Brain microvascular endothelial cell (primary cell): Measurements from ENCODE around the gene BICRA.

Experiments used
- DNase-seq: peaks from one replicate; pipeline ENCODE4 v3.0.0-alpha.2; 2020
- H3K27ac ChIP-seq: fragments of 250-450 bp; sonication (Bioruptor Pico); 2 replicates; pipeline ENCODE4 v1.5.1; 2020; ENCODE audit warnings: mild to moderate bottlenecking, moderate library complexity
- H3K27me3 ChIP-seq: fragments of 250-450 bp; sonication (Bioruptor Pico); replicated peaks from 2 replicates; pipeline ENCODE4 v1.5.1; 2020; ENCODE audit warnings: mild to moderate bottlenecking
- H3K36me3 ChIP-seq: fragments of 250-450 bp; sonication (Bioruptor Pico); replicated peaks from 2 replicates; pipeline ENCODE4 v1.5.1; 2020; ENCODE audit warnings: mild to moderate bottlenecking
- H3K4me3 ChIP-seq: 2 replicates; pipeline ENCODE4 v1.5.1; 2011; ENCODE audit warnings: low read depth, mild to moderate bottlenecking, control low read depth, low read length, moderate library complexity
- CTCF ChIP-seq: IDR thresholded peaks from 2 replicates; pipeline ENCODE4 v1.5.1; 2011; ENCODE audit warnings: low read depth, mild to moderate bottlenecking, moderate library complexity, low read length, control low read depth, inconsistent platforms; ENCODE audit errors: missing control alignments
- in situ Hi-C: cut with HindIII; loops from 2 replicates; pipeline ENCODE4 v1.10.0; 2017; ENCODE audit warnings: low sequenced_read_pairs, low pct_ligation_motif_present

Gene BICRA

GRCh38 chr19:47614559-47614958 lies 5.6 kb downstream of the BICRA start:
- Histone ChIP-seq H3K36me3 (peaks cover 9% of the 10 kb centered on the region), H3K4me3 (no peak overlapping the region), H3K27me3 (no peaks in the 10 kb centered on the region), H3K27ac (no peak overlapping the region)
- no peak for TF ChIP-seq CTCF
- DNase-seq: no peak
- in situ Hi-C loops: no loop called here

GRCh38 chr19:47615230-47615629 lies 6.3 kb downstream of the BICRA start:
- no peak for DNase-seq
- Histone ChIP-seq H3K27ac (no peak overlapping the region), H3K36me3 (peaks cover 9% of the 10 kb centered on the region), H3K27me3 (no peaks in the 10 kb centered on the region), H3K4me3 (no peak overlapping the region)
- TF ChIP-seq CTCF: no peak
- in situ Hi-C loops: no loop called here

GRCh38 chr19:47615714-47616113 lies 6.8 kb downstream of the BICRA start:
- no peak overlapping the region for H3K27ac ChIP-seq
- H3K4me3 ChIP-seq: no peak overlapping the region
- no peaks in the 10 kb centered on the region for H3K27me3 ChIP-seq
- no peak for DNase-seq
- in situ Hi-C loops: no loop called here
- TF ChIP-seq CTCF: no peak
- peaks cover 9% of the 10 kb centered on the region for H3K36me3 ChIP-seq

- in situ Hi-C loops: no loop called here
- H3K36me3 ChIP-seq: peaks cover 6% of the 10 kb centered on the region
- H3K27me3 ChIP-seq: no peaks in the 10 kb centered on the region
- H3K4me3 ChIP-seq: no peak overlapping the region
- H3K27ac ChIP-seq: no peak overlapping the region
- no peak for DNase-seq
- TF ChIP-seq CTCF: no peak
Observed at GRCh38 chr19:47618771-47619170, 9.8 kb downstream of the BICRA start.

- Histone ChIP-seq H3K27me3 (no peaks in the 10 kb centered on the region), H3K4me3 (no peak overlapping the region), H3K27ac (no peak overlapping the region), H3K36me3 (peaks cover 6% of the 10 kb centered on the region)
- no peak for TF ChIP-seq CTCF
- in situ Hi-C loops: no loop called here
- peak; percentile 56 for DNase-seq
Observed at GRCh38 chr19:47619763-47620162, 10.8 kb downstream of the BICRA start.

GRCh38 chr19:47623151-47623920 lies 14.4 kb downstream of the BICRA start:
- TF ChIP-seq CTCF: no peak
- Histone ChIP-seq H3K27ac (no peak overlapping the region), H3K27me3 (no peaks in the 10 kb centered on the region), H3K36me3 (no peaks in the 10 kb centered on the region), H3K4me3 (no peak overlapping the region)
- in situ Hi-C loops: no loop called here
- DNase-seq: no peak
